ENCODE data around the gene FBN1. TPM values are rescaled to one million over a fixed set of nuclear protein-coding genes. Genes with fewer than 3 reads are reported as not detected.

FBN1 gene
- total and polyA plus RNA-seq, 2 experiments from 2014 or later: 1.9 to 3.8 TPM

GRCh38 chr15:48536681-48537091 is 108.8 kb downstream of the FBN1 start:
- Histone ChIP-seq H3F3A (replicated peaks; ENCODE audit: low read depth) (no peaks in the 10 kb centered on the region), H3K27ac (ENCODE audit: low read depth) (no peak overlapping the region), H2AFZ (no peak overlapping the region), H3K79me2 (replicated peaks; ENCODE audit: insufficient read depth) (no peaks in the 10 kb centered on the region), H3K4me1 (ENCODE audit: insufficient read depth) (no peaks in the 10 kb centered on the region), H3K9me2 (ENCODE audit: insufficient read depth) (no peaks in the 10 kb centered on the region), H3K36me3 (ENCODE audit: insufficient read depth) (no peaks in the 10 kb centered on the region), H4K20me1 (replicated peaks; ENCODE audit: insufficient read depth) (no peaks in the 10 kb centered on the region), H3K27me3 (ENCODE audit: insufficient read depth) (no peaks in the 10 kb centered on the region), H3K4me3 (no peak overlapping the region), H3K4me2 (no peak overlapping the region)
- Mint-ChIP-seq H3K9me3 (no peaks in the 10 kb centered on the region), H3K4me1 (no peaks in the 10 kb centered on the region), H3K36me3 (ENCODE audit: low read depth) (no peaks in the 10 kb centered on the region), H3K27me3 (ENCODE audit: insufficient read depth, low read depth, poor library complexity) (peaks cover 3% of the 10 kb centered on the region), H3K4me3 (no peak overlapping the region), H3K27ac (no peak overlapping the region)
- DNase-seq (ENCODE audit: low spot score): no peak
- TF ChIP-seq ZNF331 (CRISPR knock-in tag; IDR thresholded peaks at IDR 0.05; ENCODE audit: low read depth) (no peak), ZNF114 (CRISPR knock-in tag; IDR thresholded peaks at IDR 0.05) (no peak), ZNF462 (CRISPR knock-in tag; IDR thresholded peaks at IDR 0.05) (no peak), POLR2AphosphoS5 (IDR thresholded peaks at IDR 0.05; ENCODE audit: low read depth) (no peak), EZH2 (IDR thresholded peaks at IDR 0.05; ENCODE audit: low read depth, unreplicated experiment) (no peak), STAT1 (IDR thresholded peaks at IDR 0.05; ENCODE audit: unreplicated experiment) (no peak), CREB1 (CRISPR knock-in tag; IDR thresholded peaks at IDR 0.05; ENCODE audit: low read depth) (no peak), EZH2phosphoT487 (IDR thresholded peaks at IDR 0.05; ENCODE audit: unreplicated experiment) (no peak), REST (IDR thresholded peaks at IDR 0.05; ENCODE audit: unreplicated experiment) (no peak)
- no peak for ATAC-seq
